ENCODE results near the gene UBAC2. TPM values are rescaled to one million over a fixed set of nuclear protein-coding genes. Genes with fewer than 3 reads are reported as not detected.

The UBAC2 gene
- total RNA-seq, 1 experiment from 2014 or later: 103 TPM

- no peaks in the 10 kb centered on the region for H3K9me3 ChIP-seq
- no peaks in the 10 kb centered on the region for H3K4me1 ChIP-seq
- DNase-seq: no peak
- H3K27me3 Mint-ChIP-seq (ENCODE audit: insufficient read depth, unreplicated experiment): no peaks in the 10 kb centered on the region
- no peaks in the 10 kb centered on the region for H3K9me3 Mint-ChIP-seq (ENCODE audit: unreplicated experiment)
- H3K36me3 ChIP-seq (ENCODE audit: control insufficient read depth, insufficient read depth, low read length): no peaks in the 10 kb centered on the region; the same call in 1 of the 2 replicates
- intact Hi-C loops (cut with micrococcal nuclease; ENCODE audit: unreplicated experiment): no loop called here
- no peak overlapping the region for H3K4me3 ChIP-seq (ENCODE audit: low read depth, low read length)
- TF ChIP-seq CTCF (IDR thresholded peaks at IDR 0.05; ENCODE audit: insufficient read depth in 1 of 2, low read depth in 1 of 2, low read length in 1 of 2, severe bottlenecking in 1 of 2, unreplicated experiment in 1 of 2): no peak
- no peaks in the 10 kb centered on the region for H3K27me3 ChIP-seq (replicated peaks; ENCODE audit: control insufficient read depth, insufficient read depth, low read length)
- peaks cover 13% of the 10 kb centered on the region for H3K36me3 Mint-ChIP-seq (ENCODE audit: insufficient read depth, unreplicated experiment)
- H3K4me1 Mint-ChIP-seq (ENCODE audit: low read depth, unreplicated experiment): no peaks in the 10 kb centered on the region
- H3K4me3 Mint-ChIP-seq (ENCODE audit: unreplicated experiment): no peak overlapping the region
- no TSS peak for BruUV-seq (replicated peaks)
- ChIA-PET CTCF (no interaction called here), POLR2A (no interaction called here)
- no peak overlapping the region for H3K27ac Mint-ChIP-seq (ENCODE audit: unreplicated experiment)
Observed at GRCh38 chr13:99332456-99332855, 131.8 kb downstream of the UBAC2 start.

DNA sequence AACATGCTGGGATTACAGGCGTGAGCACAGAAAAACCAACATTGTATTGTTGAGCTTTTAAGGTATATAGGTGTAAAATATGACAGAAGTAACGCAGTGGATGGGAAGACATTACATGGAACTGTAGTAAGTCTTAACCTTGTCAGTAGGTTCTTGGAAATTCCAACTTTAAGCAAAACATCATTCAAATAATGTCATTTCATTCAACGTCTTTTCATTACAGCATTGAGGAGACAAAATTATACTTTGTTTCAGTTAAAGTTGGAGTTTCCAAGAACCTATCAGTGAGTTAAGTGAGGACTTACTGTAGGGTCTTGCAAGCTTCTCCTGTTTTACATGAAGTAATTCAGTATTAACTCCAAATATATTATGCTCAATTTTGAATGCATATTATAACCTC, 133.6 kb downstream of the UBAC2 start:
- Histone ChIP-seq H3K4me3 (ENCODE audit: low read depth, low read length) (no peak overlapping the region), H3K4me1 (no peaks in the 10 kb centered on the region), H3K36me3 (ENCODE audit: control insufficient read depth, insufficient read depth, low read length) (no peaks in the 10 kb centered on the region; the same call in 1 of the 2 replicates), H3K9me3 (no peaks in the 10 kb centered on the region), H3K27me3 (replicated peaks; ENCODE audit: control insufficient read depth, insufficient read depth, low read length) (no peaks in the 10 kb centered on the region)
- intact Hi-C loops (cut with micrococcal nuclease; ENCODE audit: unreplicated experiment): no loop called here
- no peaks in the 10 kb centered on the region for H3K27me3 Mint-ChIP-seq (ENCODE audit: insufficient read depth, unreplicated experiment)
- H3K4me1 Mint-ChIP-seq (ENCODE audit: low read depth, unreplicated experiment): no peaks in the 10 kb centered on the region
- H3K4me3 Mint-ChIP-seq (ENCODE audit: unreplicated experiment): no peak overlapping the region
- DNase-seq: no peak
- no peaks in the 10 kb centered on the region for H3K9me3 Mint-ChIP-seq (ENCODE audit: unreplicated experiment)
- H3K27ac Mint-ChIP-seq (ENCODE audit: unreplicated experiment): no peak overlapping the region
- no TSS peak for BruUV-seq (replicated peaks)
- ChIA-PET CTCF (no interaction called here), POLR2A (no interaction called here)
- TF ChIP-seq CTCF (IDR thresholded peaks at IDR 0.05; ENCODE audit: insufficient read depth in 1 of 2, low read depth in 1 of 2, low read length in 1 of 2, severe bottlenecking in 1 of 2, unreplicated experiment in 1 of 2): no peak
- H3K36me3 Mint-ChIP-seq (ENCODE audit: insufficient read depth, unreplicated experiment): peaks cover 24% of the 10 kb centered on the region

DNA sequence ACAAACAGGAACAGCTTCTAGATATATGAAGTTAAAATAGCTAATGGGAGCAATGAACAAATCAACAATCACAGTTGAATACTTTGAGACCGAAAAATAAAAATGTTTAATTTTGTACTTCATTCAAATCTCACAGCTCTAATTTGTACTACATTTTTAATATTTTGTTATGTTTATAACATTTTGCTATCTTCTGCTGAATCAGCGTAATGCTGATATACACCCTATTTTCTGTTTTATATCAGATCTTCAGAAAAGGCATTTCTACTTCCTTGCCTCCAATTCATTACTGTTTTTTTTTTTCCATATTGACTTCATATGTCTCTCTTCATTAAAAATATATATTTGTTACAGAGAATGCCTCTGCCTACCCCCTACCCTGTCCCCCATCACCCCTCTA, 134.4 kb downstream of the UBAC2 start:
- POLR2A ChIA-PET: no interaction called here
- no peaks in the 10 kb centered on the region for H3K9me3 ChIP-seq
- no peak for TF ChIP-seq CTCF (IDR thresholded peaks at IDR 0.05; ENCODE audit: insufficient read depth in 1 of 2, low read depth in 1 of 2, low read length in 1 of 2, severe bottlenecking in 1 of 2, unreplicated experiment in 1 of 2)
- CTCF ChIA-PET: no interaction called here
- H3K36me3 ChIP-seq (ENCODE audit: control insufficient read depth, insufficient read depth, low read length): no peaks in the 10 kb centered on the region; the same call in none of the 2 replicates
- no peaks in the 10 kb centered on the region for H3K27me3 ChIP-seq (replicated peaks; ENCODE audit: control insufficient read depth, insufficient read depth, low read length)
- H3K27me3 Mint-ChIP-seq (ENCODE audit: insufficient read depth, unreplicated experiment): no peaks in the 10 kb centered on the region
- no peak overlapping the region for H3K4me3 ChIP-seq (ENCODE audit: low read depth, low read length)
- H3K36me3 Mint-ChIP-seq (ENCODE audit: insufficient read depth, unreplicated experiment): peaks cover 20% of the 10 kb centered on the region
- H3K4me1 Mint-ChIP-seq (ENCODE audit: low read depth, unreplicated experiment): no peaks in the 10 kb centered on the region
- intact Hi-C loops (cut with micrococcal nuclease; ENCODE audit: unreplicated experiment): no loop called here
- H3K27ac Mint-ChIP-seq (ENCODE audit: unreplicated experiment): no peak overlapping the region
- no peaks in the 10 kb centered on the region for H3K4me1 ChIP-seq
- no peaks in the 10 kb centered on the region for H3K9me3 Mint-ChIP-seq (ENCODE audit: unreplicated experiment)
- no TSS peak for BruUV-seq (replicated peaks)
- DNase-seq: no peak
- H3K4me3 Mint-ChIP-seq (ENCODE audit: unreplicated experiment): no peak overlapping the region
